ENCODE data around the gene MCCD1.

MCCD1 gene

DNA sequence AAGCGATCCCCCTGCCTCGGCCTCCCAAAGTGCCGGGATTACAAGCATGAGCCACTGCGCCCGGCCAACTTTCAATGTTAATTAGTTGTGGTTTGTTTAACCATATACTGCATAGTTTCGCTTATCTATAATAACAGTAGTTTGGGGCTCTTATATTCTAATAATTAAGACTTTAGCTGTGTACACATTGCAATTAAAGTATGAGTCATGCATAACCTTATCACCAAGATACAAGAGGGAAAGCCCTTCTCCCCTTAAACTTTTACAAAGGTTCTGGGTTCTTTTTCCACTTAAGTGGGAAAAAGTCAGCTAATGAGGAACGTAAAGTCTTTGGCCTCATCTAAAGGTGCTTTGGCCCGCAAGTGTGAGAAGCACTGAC, 3.2 kb upstream of the MCCD1 start:
- H3K9ac ChIP-seq (ENCODE audit: low read depth, low read length) = no peak overlapping the region
- no peaks in the 10 kb centered on the region for H3K4me1 ChIP-seq (ENCODE audit: insufficient read depth, low read length)
- H3K27ac ChIP-seq (ENCODE audit: low read length) = no peak overlapping the region
- peaks cover 14% of the 10 kb centered on the region for H3K36me3 ChIP-seq (ENCODE audit: insufficient read depth, low read depth, low read length)
- H3K9me3 ChIP-seq (ENCODE audit: insufficient read depth, low read depth, low read length) = no peaks in the 10 kb centered on the region
- no peaks in the 10 kb centered on the region for H3K27me3 ChIP-seq (ENCODE audit: insufficient read depth, low read length)
- no peak overlapping the region for H3K4me3 ChIP-seq (ENCODE audit: low read length)

DNA sequence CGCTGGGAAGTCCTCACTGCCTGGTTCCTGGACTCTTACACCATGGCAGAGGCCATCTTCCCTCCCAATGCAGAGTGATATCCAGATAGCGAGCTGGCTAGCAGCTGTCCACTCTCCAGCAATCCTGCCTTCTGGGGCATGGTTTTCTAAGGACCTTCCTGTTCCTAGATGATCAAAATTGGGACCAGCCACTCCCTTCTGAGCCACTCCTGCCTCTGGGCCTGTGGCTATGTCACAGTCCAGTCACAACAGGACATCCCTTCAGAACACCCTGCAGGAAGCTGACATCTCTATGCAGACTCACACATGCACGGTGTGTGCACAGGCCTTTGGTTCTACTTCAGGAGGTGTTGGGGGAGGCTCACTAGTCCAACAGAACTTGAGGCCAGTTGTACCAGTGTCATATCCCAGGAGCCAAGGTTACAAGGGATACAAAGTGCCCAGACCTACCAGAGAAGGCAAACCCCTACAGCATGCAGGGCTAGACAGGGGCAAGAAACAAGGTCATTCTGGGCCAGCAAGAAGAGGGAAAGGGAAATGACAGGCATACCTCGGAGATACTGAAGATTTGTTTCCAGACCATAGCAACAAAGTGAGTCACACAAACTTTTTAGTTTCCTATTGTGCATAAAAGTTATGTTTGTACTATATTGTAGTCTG, 2.7 kb upstream of the MCCD1 start:
- Histone ChIP-seq H3K4me3 (ENCODE audit: low read length) (no peak overlapping the region), H3K27me3 (ENCODE audit: insufficient read depth, low read length) (no peaks in the 10 kb centered on the region), H3K4me1 (ENCODE audit: insufficient read depth, low read length) (no peaks in the 10 kb centered on the region), H3K27ac (ENCODE audit: low read length) (no peak overlapping the region), H3K9ac (ENCODE audit: low read depth, low read length) (no peak overlapping the region), H3K9me3 (ENCODE audit: insufficient read depth, low read depth, low read length) (no peaks in the 10 kb centered on the region), H3K36me3 (ENCODE audit: insufficient read depth, low read depth, low read length) (peaks cover 19% of the 10 kb centered on the region)

DNA sequence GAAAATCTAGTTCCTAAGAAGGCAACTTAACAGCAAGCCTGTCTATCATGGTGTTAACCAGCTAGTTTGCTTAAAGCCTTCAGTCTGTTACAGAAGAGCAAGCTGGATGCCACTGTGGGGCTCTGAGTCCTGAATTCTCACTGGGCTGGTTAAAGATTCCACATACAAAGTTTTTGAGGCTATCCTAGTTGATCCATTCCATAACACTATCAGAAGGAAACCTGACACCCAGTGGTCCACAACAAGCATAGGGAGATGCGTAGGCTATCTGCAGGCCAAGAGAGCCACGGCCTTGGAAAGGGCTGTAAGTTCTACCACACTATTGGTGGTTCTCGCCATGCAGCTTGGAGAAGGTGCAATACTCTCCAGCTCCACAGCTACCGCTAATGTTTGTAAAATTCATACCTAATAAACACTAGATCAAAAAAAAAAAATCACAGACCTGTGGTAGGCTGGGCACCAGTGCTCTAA, 420 bp upstream of the MCCD1 start:
- Histone ChIP-seq H3K36me3 (ENCODE audit: insufficient read depth, low read depth, low read length) (peaks cover 42% of the 10 kb centered on the region), H3K9me3 (ENCODE audit: insufficient read depth, low read depth, low read length) (no peaks in the 10 kb centered on the region), H3K4me1 (ENCODE audit: insufficient read depth, low read length) (no peaks in the 10 kb centered on the region), H3K27me3 (ENCODE audit: insufficient read depth, low read length) (no peaks in the 10 kb centered on the region), H3K27ac (ENCODE audit: low read length) (no peak overlapping the region), H3K4me3 (ENCODE audit: low read length) (no peak overlapping the region), H3K9ac (ENCODE audit: low read depth, low read length) (no peak overlapping the region)

DNA sequence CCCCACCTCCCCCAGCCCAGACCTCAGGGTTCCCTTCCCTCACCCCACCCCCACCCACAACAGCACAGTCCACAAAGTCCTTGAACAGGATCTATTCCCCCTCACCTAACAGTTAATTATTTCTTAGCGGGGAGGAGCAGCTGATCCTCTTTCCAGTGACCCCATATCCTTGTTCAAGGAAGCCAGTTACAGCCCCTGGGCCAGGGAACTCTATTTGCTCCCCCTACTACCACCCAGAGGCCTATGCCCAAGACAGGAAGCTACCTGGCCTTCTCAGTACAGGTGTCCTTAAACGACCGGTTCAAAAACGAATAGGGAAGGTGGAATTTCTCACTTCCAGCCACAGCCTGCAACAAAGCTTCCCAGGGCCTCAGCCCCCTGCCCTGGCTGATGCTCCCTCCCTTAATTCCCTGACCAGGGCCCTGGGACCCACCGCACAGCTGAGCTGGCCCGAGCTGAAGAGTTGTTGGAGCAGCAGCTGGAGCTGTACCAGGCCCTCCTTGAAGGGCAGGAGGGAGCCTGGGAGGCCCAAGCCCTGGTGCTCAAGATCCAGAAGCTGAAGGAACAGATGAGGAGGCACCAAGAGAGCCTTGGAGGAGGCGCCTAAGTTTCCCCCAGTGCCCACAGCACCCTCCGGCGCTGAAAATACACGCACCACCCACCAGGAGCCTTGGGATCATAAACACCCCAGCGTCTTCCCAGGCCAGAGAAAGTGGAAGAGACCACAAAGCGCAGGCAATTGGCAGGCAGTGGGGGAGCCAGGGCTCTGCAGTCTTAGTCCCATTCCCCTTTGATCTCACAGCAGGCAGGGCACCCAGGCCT, 778 bp downstream of the MCCD1 start:
- H3K27ac ChIP-seq (ENCODE audit: low read length) = no peak overlapping the region
- no peak overlapping the region for H3K4me3 ChIP-seq (ENCODE audit: low read length)
- 0 out of 2 replicates have a peak overlapping the region, but pooled peaks have one; percentile 15 for H3K9ac ChIP-seq (ENCODE audit: low read depth, low read length)
- no peaks in the 10 kb centered on the region for H3K4me1 ChIP-seq (ENCODE audit: insufficient read depth, low read length)
- H3K36me3 ChIP-seq (ENCODE audit: insufficient read depth, low read depth, low read length) = peaks cover 54% of the 10 kb centered on the region
- H3K27me3 ChIP-seq (ENCODE audit: insufficient read depth, low read length) = no peaks in the 10 kb centered on the region
- no peaks in the 10 kb centered on the region for H3K9me3 ChIP-seq (ENCODE audit: insufficient read depth, low read depth, low read length)

GRCh38 chr6:31530659-31531058, 1.9 kb downstream of the MCCD1 start:
- Histone ChIP-seq H3K4me3 (ENCODE audit: low read length) (no peak overlapping the region), H3K9ac (ENCODE audit: low read depth, low read length) (no peak overlapping the region), H3K27ac (ENCODE audit: low read length) (no peak overlapping the region), H3K36me3 (ENCODE audit: insufficient read depth, low read depth, low read length) (peaks cover 65% of the 10 kb centered on the region), H3K4me1 (ENCODE audit: insufficient read depth, low read length) (no peaks in the 10 kb centered on the region), H3K27me3 (ENCODE audit: insufficient read depth, low read length) (no peaks in the 10 kb centered on the region), H3K9me3 (ENCODE audit: insufficient read depth, low read depth, low read length) (no peaks in the 10 kb centered on the region)

DNA sequence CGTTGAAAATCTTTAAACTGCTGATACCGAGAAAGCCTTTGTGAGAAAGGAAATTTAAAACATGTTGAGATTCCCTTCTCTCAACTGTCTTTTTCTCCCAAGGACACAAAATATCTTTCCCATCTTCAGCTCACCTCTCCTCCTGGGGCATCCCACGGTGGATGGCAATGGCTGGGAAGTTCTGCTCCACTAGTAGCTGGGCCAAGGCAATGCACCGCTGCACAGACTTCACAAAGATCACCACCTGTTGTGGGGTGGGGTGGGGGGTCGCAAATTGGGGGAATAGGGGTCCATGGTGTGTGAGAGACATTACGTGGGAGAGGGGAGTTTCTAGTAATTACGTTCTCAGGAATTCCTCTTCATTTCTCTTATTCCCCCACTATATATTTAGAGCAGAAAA, 2.4 kb downstream of the MCCD1 start:
- Histone ChIP-seq H3K27ac (ENCODE audit: low read length) (no peak overlapping the region), H3K4me1 (ENCODE audit: insufficient read depth, low read length) (no peaks in the 10 kb centered on the region), H3K36me3 (ENCODE audit: insufficient read depth, low read depth, low read length) (peaks cover 70% of the 10 kb centered on the region)

DNA sequence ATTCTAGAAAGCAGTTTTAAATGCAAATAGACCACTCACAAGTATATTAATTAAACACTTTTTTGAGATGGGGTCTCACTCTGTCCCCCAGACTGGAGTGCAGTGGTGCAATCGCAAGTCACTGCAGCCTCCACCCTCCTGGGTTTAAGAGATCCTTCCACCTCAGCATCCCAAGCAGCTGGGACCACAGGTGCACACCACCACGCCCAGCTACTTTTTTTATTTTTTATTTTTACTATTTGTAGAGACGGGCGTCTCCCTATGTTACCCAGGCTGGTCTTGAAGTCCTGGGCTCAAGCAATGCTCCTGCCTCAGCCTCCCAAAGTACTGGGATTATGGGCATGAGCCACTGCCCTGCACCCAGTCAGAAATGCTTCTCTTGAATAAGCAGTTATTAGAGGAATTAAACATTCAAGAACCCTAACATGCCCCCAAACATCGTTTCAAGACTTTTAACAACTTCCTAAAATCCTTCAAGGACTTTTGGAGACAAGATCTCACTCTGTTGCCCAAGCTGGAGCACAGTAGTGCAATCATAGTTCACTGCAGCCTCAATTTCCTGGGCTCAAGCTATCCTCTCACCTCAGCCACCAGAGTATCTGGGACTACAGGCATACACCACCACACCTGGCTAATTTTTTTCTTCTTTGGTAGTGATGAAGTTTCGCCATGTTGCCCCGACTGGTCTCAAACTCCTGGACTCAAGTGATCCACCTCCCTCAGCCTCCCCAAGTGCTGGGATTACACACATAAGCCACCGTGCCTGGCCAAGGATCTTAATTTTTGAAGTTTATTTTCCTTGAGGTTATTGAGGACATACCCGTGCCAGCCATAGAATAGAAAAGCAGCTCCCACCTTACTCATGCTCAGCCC, 3.2 kb downstream of the MCCD1 start:
- Histone ChIP-seq H3K9ac (ENCODE audit: low read depth, low read length) (no peak overlapping the region), H3K27me3 (ENCODE audit: insufficient read depth, low read length) (no peaks in the 10 kb centered on the region), H3K36me3 (ENCODE audit: insufficient read depth, low read depth, low read length) (peaks cover 78% of the 10 kb centered on the region), H3K9me3 (ENCODE audit: insufficient read depth, low read depth, low read length) (no peaks in the 10 kb centered on the region), H3K27ac (ENCODE audit: low read length) (no peak overlapping the region), H3K4me3 (ENCODE audit: low read length) (no peak overlapping the region), H3K4me1 (ENCODE audit: insufficient read depth, low read length) (no peaks in the 10 kb centered on the region)

More for the DNA sequence above, 2.4 kb downstream of the MCCD1 start:
- Histone ChIP-seq H3K27me3 (ENCODE audit: insufficient read depth, low read length) (no peaks in the 10 kb centered on the region), H3K4me3 (ENCODE audit: low read length) (no peak overlapping the region), H3K9me3 (ENCODE audit: insufficient read depth, low read depth, low read length) (no peaks in the 10 kb centered on the region), H3K9ac (ENCODE audit: low read depth, low read length) (no peak overlapping the region)

GRCh38 chr6:31532644-31533454, 4.1 kb downstream of the MCCD1 start:
- no peak overlapping the region for H3K4me3 ChIP-seq (ENCODE audit: low read length)
- H3K9ac ChIP-seq (ENCODE audit: low read depth, low read length) = no peak overlapping the region
- no peaks in the 10 kb centered on the region for H3K9me3 ChIP-seq (ENCODE audit: insufficient read depth, low read depth, low read length)
- no peaks in the 10 kb centered on the region for H3K27me3 ChIP-seq (ENCODE audit: insufficient read depth, low read length)
- H3K36me3 ChIP-seq (ENCODE audit: insufficient read depth, low read depth, low read length) = peaks cover 87% of the 10 kb centered on the region
- no peaks in the 10 kb centered on the region for H3K4me1 ChIP-seq (ENCODE audit: insufficient read depth, low read length)
- no peak overlapping the region for H3K27ac ChIP-seq (ENCODE audit: low read length)

- H3K27me3 ChIP-seq (ENCODE audit: insufficient read depth, low read length) = no peaks in the 10 kb centered on the region
- peaks cover 93% of the 10 kb centered on the region for H3K36me3 ChIP-seq (ENCODE audit: insufficient read depth, low read depth, low read length)
- no peaks in the 10 kb centered on the region for H3K4me1 ChIP-seq (ENCODE audit: insufficient read depth, low read length)
- no peak overlapping the region for H3K4me3 ChIP-seq (ENCODE audit: low read length)
- H3K9ac ChIP-seq (ENCODE audit: low read depth, low read length) = no peak overlapping the region
- no peak overlapping the region for H3K27ac ChIP-seq (ENCODE audit: low read length)
- H3K9me3 ChIP-seq (ENCODE audit: insufficient read depth, low read depth, low read length) = no peaks in the 10 kb centered on the region
These were observed 4.7 kb downstream of the MCCD1 start for GRCh38 chr6:31533455-31533841.

DNA sequence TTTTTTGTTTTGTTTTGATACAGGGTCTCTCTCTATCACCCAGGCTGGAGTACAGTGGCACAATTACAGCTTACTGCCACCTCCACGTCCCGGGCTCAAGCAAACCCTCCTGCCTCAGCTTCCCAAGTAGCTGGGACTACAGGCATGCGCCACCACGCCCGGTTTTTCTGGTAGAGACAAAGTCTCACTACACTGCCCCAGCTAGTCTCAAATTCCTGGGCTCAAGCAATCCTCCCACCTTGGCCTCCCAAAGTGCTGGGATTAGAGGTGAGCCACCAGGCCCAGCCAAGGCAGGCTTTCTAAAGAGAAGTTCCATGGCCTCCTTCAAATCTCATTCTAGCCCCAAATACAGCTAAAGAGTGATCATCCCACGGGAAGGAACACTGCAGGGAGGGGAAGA, 5.2 kb downstream of the MCCD1 start:
- H3K27ac ChIP-seq (ENCODE audit: low read length) = no peak overlapping the region
- no peaks in the 10 kb centered on the region for H3K27me3 ChIP-seq (ENCODE audit: insufficient read depth, low read length)
- H3K4me1 ChIP-seq (ENCODE audit: insufficient read depth, low read length) = peaks cover 1% of the 10 kb centered on the region; the same call in 1 of the 2 replicates

GRCh38 chr6:31534521-31535040, 5.8 kb downstream of the MCCD1 start:
- peaks cover 5% of the 10 kb centered on the region; the same call in 1 of the 2 replicates for H3K4me1 ChIP-seq (ENCODE audit: insufficient read depth, low read length)
- no peaks in the 10 kb centered on the region for H3K27me3 ChIP-seq (ENCODE audit: insufficient read depth, low read length)
- no peak overlapping the region for H3K9ac ChIP-seq (ENCODE audit: low read depth, low read length)
- no peaks in the 10 kb centered on the region for H3K9me3 ChIP-seq (ENCODE audit: insufficient read depth, low read depth, low read length)
- H3K27ac ChIP-seq (ENCODE audit: low read length) = no peak overlapping the region
- H3K4me3 ChIP-seq (ENCODE audit: low read length) = no peak overlapping the region
- peaks cover 100% of the 10 kb centered on the region for H3K36me3 ChIP-seq (ENCODE audit: insufficient read depth, low read depth, low read length)

More for the DNA sequence above, 5.2 kb downstream of the MCCD1 start:
- Histone ChIP-seq H3K9ac (ENCODE audit: low read depth, low read length) (no peak overlapping the region), H3K36me3 (ENCODE audit: insufficient read depth, low read depth, low read length) (peaks cover 98% of the 10 kb centered on the region), H3K4me3 (ENCODE audit: low read length) (no peak overlapping the region), H3K9me3 (ENCODE audit: insufficient read depth, low read depth, low read length) (no peaks in the 10 kb centered on the region)

Measured in iPS-20b (cell line).